ENCODE results near the gene TSPAN9. TPM values are rescaled to one million over a fixed set of nuclear protein-coding genes. Genes with fewer than 3 reads are reported as not detected.
"Not testable (repeated sequence)": the region's sequence is repeated elsewhere in the genome, so short reads cannot be mapped to it uniquely, and the experiment has no call there.

TSPAN9 gene
- total and polyA plus RNA-seq, 2 of the 4 experiments (the other 2 are of a cell fraction): 17.7 to 39.1 TPM

GRCh38 chr12:3065846-3066245, 11.3 kb upstream of the TSPAN9 start:
- CTCF ChIA-PET; H3K9ac ChIP-seq (ENCODE audit: low read depth, low read length); H3K9me1 ChIP-seq (ENCODE audit: insufficient read depth, low read length); intact Hi-C loops (cut with micrococcal nuclease); dilution Hi-C loops (cut with HindIII; ENCODE audit: low sequenced_read_pairs, unreplicated experiment); POLR2A ChIA-PET (ENCODE audit: unreplicated experiment); H3K36me3 ChIP-seq (ENCODE audit: control insufficient read depth, insufficient read depth, low read length); DNase-seq; H2BK120ac ChIP-seq (ENCODE audit: low read depth, low read length); H3K79me1 ChIP-seq (ENCODE audit: low read depth in 1 of 2, low read length in 2 of 2); H3K14ac ChIP-seq (replicated peaks; ENCODE audit: low read depth, low read length); H3K23ac ChIP-seq (ENCODE audit: low read depth, low read length); H3K4me3 ChIP-seq (ENCODE audit: insufficient read depth, low read depth, low read length); H3K9me3 ChIP-seq (ENCODE audit: control insufficient read depth, insufficient read depth, low read length); H3K4me1 ChIP-seq (ENCODE audit: control insufficient read depth, insufficient read depth, low read length); H4K91ac ChIP-seq (ENCODE audit: insufficient read depth, low read depth, low read length); H3K27ac ChIP-seq (ENCODE audit: insufficient read depth, low read length); H2AFZ ChIP-seq (replicated peaks; ENCODE audit: low read length, poor library complexity); H4K20me1 ChIP-seq (ENCODE audit: insufficient read depth, low read length); H2AK5ac ChIP-seq (ENCODE audit: low read depth, low read length); H3K18ac ChIP-seq (ENCODE audit: low read depth, low read length); H3K4ac ChIP-seq (ENCODE audit: low read depth, low read length); H2AK9ac ChIP-seq (replicated peaks; ENCODE audit: low read depth, low read length, poor library complexity); H4K8ac ChIP-seq (ENCODE audit: low read depth in 2 of 2, low read length in 2 of 2); H2BK20ac ChIP-seq (ENCODE audit: low read depth, low read length); H2BK5ac ChIP-seq (ENCODE audit: low read depth, low read length, poor library complexity, severe bottlenecking); BruUV-seq (replicated peaks); H2BK15ac ChIP-seq (ENCODE audit: low read depth, low read length); H4K5ac ChIP-seq (ENCODE audit: low read depth, low read length); H3K4me2 ChIP-seq (ENCODE audit: low read depth, low read length); in situ Hi-C loops (cut with MboI; ENCODE audit: low sequenced_read_pairs); H3K56ac ChIP-seq (ENCODE audit: extremely low read depth, insufficient read depth, low read length): not testable (repeated sequence)
- peaks cover 24% of the 10 kb centered on the region for H3K27me3 ChIP-seq (ENCODE audit: control insufficient read depth, insufficient read depth, low read length)
- 80% methylated on average over 1 of the region's 3 CpGs; no CpG with 5 or more reads in 1 of the 2 experiments for WGBS, 2 experiments (ENCODE audit: extremely low coverage in 2 of 2, insufficient read length in 1 of 2)
- ATAC-seq (ENCODE audit: low read depth): peak; percentile 43; the same call in 1 of the 2 replicates
